B cell (primary cell): ENCODE data around the gene ANKRD10.

Experiments used
- EZH2 ChIP-seq: IDR thresholded peaks from 2 replicates; pipeline ENCODE4 v1.6.1; 2012; ENCODE audit warnings: borderline replicate concordance, low read depth, mild to moderate bottlenecking, moderate library complexity, low read length; ENCODE audit not compliant: insufficient read depth, poor library complexity, severe bottlenecking
- TF ChIP-seq, protein P1 (sequence below): fragments of 200-600 bp; IDR thresholded peaks from one replicate; pipeline ENCODE4 v1.8.0; 2022; ENCODE audit warnings: antibody characterized with exemption, mild to moderate bottlenecking

DNA sequence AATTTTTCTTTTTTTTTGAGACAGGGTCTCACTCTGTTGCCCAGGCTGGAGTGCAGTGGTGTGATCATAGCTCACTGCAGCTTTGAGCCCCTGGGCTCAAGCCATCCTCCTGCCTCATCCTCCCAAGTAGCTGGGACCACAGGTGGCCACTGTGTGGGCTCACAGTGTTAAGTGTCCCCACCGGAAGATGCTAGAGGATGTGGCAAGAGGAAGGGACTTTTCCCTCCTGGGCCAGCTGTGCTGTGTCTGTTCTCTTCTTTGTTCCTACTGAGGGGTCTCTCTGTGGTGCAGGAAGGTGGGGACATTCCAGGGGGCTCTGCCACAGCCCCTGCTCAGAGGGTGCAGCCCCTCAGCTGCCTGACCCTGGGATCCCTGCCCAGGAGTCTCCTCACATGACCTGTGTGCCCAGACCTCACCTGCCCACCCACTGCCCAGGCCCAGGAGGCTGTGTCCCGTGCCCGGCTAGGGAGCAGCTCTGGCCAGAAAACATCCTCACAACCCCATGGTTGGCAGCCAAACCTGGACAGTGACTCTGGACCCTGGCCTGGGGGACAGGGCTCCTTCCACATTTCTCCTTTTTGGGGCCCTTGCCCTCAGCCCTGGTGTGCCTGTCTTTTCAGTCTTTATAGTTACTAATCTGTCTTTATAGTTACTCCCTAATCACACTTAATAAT lies 14.4 kb upstream of the ANKRD10 start:
- TF ChIP-seq EZH2 = no peak
- TF ChIP-seq, protein P1, sequence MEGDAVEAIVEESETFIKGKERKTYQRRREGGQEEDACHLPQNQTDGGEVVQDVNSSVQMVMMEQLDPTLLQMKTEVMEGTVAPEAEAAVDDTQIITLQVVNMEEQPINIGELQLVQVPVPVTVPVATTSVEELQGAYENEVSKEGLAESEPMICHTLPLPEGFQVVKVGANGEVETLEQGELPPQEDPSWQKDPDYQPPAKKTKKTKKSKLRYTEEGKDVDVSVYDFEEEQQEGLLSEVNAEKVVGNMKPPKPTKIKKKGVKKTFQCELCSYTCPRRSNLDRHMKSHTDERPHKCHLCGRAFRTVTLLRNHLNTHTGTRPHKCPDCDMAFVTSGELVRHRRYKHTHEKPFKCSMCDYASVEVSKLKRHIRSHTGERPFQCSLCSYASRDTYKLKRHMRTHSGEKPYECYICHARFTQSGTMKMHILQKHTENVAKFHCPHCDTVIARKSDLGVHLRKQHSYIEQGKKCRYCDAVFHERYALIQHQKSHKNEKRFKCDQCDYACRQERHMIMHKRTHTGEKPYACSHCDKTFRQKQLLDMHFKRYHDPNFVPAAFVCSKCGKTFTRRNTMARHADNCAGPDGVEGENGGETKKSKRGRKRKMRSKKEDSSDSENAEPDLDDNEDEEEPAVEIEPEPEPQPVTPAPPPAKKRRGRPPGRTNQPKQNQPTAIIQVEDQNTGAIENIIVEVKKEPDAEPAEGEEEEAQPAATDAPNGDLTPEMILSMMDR = no peak
